IPS-20b (cell line): ENCODE data around the gene KCNAB1.

Source experiments
- H3K27ac ChIP-seq: one replicate; pipeline ENCODE4 v1.5.1; 2013; ENCODE audit warnings: low read length
- H3K27me3 ChIP-seq: 2 replicates; pipeline ENCODE4 v1.6.1; 2013; ENCODE audit warnings: mild to moderate bottlenecking, low read length, inconsistent platforms; ENCODE audit not compliant: insufficient read depth
- H3K36me3 ChIP-seq: 2 replicates; pipeline ENCODE4 v1.6.1; 2013; ENCODE audit warnings: low read depth, mild to moderate bottlenecking, inconsistent platforms, low read length, moderate library complexity; ENCODE audit not compliant: insufficient read depth
- H3K4me1 ChIP-seq: 2 replicates; pipeline ENCODE4 v1.6.1; 2013; ENCODE audit warnings: mild to moderate bottlenecking, control low read depth, inconsistent platforms, low read length, moderate library complexity; ENCODE audit not compliant: insufficient read depth
- H3K4me3 ChIP-seq: 2 replicates; pipeline ENCODE4 v1.5.1; 2013; ENCODE audit warnings: mild to moderate bottlenecking, low read length, inconsistent platforms
- H3K9ac ChIP-seq: 2 replicates; pipeline ENCODE4 v1.6.1; 2013; ENCODE audit warnings: low read depth, mild to moderate bottlenecking, inconsistent platforms, low read length, moderate library complexity
- H3K9me3 ChIP-seq: 2 replicates; pipeline ENCODE4 v1.6.1; 2013; ENCODE audit warnings: mild to moderate bottlenecking, low read depth, low read length, inconsistent platforms; ENCODE audit not compliant: insufficient read depth

KCNAB1 gene

DNA sequence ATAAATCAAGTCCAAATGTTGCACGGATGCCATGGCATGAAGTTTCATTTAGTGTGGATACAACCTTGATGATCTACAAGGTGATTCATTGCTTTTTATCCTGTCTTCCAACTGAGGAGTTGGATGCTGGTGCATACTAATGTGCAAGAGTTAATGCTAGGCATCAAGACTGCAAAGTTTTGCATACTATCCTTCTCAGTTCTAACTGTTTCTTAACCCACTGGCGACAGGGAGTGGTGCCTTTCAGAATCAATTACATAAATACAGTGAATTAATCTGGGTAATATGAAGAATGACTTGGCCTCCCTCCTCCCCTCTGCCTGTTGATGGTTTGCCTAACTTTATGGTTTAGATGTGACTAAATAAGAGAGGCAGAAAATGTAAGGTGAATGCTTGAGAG is 43.5 kb downstream of the KCNAB1 start:
- Histone ChIP-seq H3K36me3 (no peaks in the 10 kb centered on the region), H3K9ac (no peak overlapping the region), H3K9me3 (no peaks in the 10 kb centered on the region), H3K4me1 (peaks cover 3% of the 10 kb centered on the region; the same call in 1 of the 2 replicates), H3K27me3 (no peaks in the 10 kb centered on the region), H3K4me3 (no peak overlapping the region), H3K27ac (no peak overlapping the region)

DNA sequence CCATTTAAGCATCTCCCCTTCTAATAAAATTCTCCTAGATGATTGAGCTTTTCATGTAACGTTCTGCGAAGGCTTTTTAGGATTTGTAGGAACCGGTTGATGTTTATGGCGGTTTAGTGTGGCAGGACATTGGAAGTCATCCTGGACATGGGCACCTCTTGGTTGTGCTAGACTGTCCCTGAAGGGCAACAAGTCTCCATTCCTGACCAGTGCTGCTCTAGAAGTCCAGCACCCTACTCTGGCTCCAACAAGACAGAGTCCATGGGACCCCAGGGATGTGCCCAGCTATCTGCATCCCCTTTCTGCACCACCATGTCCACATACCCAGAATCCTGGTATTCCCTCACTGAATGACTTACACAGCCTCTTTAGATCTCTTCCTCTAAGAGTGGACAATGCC is 46.4 kb downstream of the KCNAB1 start:
- no peak overlapping the region for H3K9ac ChIP-seq
- no peak overlapping the region for H3K27ac ChIP-seq
- H3K27me3 ChIP-seq: no peaks in the 10 kb centered on the region
- H3K36me3 ChIP-seq: no peaks in the 10 kb centered on the region
- no peaks in the 10 kb centered on the region for H3K9me3 ChIP-seq
- H3K4me3 ChIP-seq: no peak overlapping the region
- H3K4me1 ChIP-seq: no peaks in the 10 kb centered on the region

DNA sequence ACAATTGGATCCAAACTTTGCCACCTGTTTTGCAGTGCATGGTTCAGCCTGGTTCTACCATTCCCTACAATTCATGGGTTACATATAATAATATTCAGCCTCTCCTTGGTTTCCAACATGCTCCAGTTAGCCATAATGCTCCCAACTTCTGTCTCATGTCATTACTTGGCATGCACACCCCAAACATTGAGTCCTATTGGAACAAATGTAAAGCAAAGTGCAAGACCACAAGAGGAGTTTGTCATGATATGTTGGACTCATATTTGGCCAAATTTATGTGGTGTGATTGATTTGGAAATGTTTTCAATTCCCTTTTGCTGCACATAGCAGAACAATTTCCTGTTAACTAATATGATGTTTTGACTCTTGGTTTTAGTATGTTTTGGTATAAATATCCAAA is 50.2 kb downstream of the KCNAB1 start:
- no peaks in the 10 kb centered on the region for H3K36me3 ChIP-seq
- no peaks in the 10 kb centered on the region for H3K4me1 ChIP-seq
- no peak overlapping the region for H3K4me3 ChIP-seq
- no peaks in the 10 kb centered on the region for H3K27me3 ChIP-seq
- H3K9ac ChIP-seq: no peak overlapping the region
- H3K9me3 ChIP-seq: no peaks in the 10 kb centered on the region
- H3K27ac ChIP-seq: no peak overlapping the region

DNA sequence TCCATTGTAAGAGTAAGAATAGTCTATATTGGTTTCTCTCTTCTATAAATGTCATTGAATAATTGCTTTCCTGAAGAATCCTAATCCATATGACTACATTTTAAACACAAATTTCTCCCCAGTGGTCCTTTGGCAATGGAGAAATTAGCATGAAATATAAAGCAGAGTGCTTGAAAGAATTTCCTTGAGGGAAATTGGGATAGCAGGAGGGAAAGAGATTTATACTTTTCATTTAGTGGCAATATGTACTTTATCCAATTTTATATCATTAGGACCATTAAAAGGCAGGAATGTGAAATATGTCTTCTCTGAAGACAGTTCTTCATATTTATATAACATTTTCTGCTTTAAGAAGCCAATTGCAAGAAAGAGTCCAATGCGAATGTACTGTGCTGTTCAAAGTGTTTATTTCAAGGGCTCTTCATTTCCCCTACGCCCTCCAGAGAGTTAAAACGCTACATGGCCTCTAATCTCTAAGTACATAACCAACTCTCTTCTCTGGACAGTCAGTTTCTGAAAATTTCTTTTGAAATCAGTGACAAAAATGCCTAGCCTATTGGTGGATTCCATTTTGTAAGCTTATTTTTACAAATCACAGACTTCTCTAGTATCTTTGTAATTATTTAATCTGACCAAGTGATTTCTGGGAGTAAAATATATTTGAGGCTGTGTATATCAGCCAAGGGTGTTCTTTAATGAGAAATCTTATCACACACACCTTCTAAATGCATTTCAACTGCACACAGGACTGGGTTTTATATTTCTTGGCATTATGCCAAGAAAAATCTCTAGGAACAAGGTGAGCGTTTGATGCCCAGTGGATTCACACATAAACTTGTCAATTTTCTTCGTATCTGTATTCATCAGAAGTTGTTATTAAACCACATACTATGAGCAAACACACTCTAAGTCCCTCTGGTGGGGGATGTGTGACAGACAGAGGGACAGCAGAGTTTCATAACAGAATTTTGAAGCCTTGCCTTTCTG is 51.2 kb downstream of the KCNAB1 start:
- Histone ChIP-seq H3K4me3 (no peak overlapping the region), H3K4me1 (no peaks in the 10 kb centered on the region), H3K27ac (no peak overlapping the region), H3K9ac (no peak overlapping the region), H3K36me3 (no peaks in the 10 kb centered on the region), H3K27me3 (no peaks in the 10 kb centered on the region), H3K9me3 (no peaks in the 10 kb centered on the region)

DNA sequence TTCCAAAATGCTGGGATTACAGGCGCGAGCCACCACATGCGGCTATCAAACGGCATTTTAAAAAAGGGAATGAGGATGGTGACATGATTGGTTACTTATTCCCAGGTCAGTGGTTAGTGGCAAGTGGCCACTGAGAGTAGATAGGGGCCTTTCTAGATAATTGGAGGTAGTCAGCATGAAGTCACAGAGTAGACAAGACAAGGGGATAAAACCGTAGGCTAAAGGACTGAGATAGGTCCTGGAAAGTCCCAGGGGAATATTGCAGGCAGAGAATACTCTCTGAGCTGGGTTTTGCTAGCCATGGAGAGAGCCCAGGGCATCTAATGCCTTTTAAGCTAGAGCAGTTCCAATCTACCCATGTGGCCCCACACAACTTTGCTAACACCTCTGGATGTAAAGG is 52.2 kb downstream of the KCNAB1 start:
- Histone ChIP-seq H3K4me3 (no peak overlapping the region), H3K9ac (no peak overlapping the region), H3K9me3 (no peaks in the 10 kb centered on the region), H3K4me1 (no peaks in the 10 kb centered on the region), H3K36me3 (no peaks in the 10 kb centered on the region), H3K27me3 (no peaks in the 10 kb centered on the region), H3K27ac (no peak overlapping the region)

DNA sequence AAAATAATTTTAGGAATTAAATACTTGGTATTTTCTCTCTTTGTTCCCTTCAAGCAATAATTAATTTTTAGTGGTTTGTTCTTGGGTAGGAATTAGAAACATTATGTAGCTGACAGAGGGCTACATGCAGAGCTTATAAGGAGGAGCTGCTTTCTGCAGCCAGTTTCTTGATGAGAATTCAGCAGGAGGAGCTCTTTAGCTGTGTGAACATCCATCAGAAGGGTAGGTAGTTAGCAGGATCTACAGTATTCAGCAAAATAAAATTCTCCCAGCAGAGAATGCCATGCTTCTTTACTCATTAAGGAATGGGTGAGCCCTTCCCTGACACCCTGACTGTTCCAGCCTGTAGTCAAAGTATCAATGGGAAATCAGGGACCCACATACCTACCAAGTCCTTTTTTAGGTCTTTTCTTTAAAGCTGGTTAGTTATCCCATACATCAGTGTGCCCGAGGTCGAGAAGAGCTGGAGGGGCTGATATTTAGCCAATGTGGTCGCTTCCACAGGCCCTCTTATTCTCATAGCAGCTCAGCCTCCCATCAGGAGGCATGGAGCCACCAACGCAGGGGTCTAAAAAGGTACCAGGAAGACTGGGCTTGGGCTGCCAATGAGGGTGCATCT is 54.0 kb downstream of the KCNAB1 start:
- Histone ChIP-seq H3K9me3 (no peaks in the 10 kb centered on the region), H3K4me3 (no peak overlapping the region), H3K9ac (no peak overlapping the region), H3K27me3 (no peaks in the 10 kb centered on the region), H3K27ac (no peak overlapping the region), H3K36me3 (no peaks in the 10 kb centered on the region), H3K4me1 (no peaks in the 10 kb centered on the region)

DNA sequence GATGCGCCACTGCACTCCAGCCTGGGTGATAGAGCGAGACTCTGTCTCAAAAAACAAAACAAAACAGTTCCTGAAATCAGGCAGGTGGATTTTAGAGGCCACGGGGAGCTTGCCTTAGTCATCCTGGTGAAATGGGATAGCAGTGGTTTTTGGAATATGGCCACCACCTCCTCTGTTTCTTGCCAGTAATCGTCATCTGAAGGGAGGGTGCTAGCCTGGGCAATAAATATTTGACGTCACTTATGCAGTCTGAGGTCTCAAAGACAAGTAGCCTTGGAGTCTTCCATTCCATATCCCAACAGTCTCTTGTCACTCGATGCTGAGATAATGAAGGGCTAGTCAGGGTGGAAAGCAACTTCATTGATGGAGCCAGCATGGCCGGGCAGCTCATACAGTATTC is 55.2 kb downstream of the KCNAB1 start:
- no peak overlapping the region for H3K27ac ChIP-seq
- no peaks in the 10 kb centered on the region for H3K9me3 ChIP-seq
- no peaks in the 10 kb centered on the region for H3K4me1 ChIP-seq
- no peaks in the 10 kb centered on the region for H3K27me3 ChIP-seq
- no peak overlapping the region for H3K9ac ChIP-seq
- no peak overlapping the region for H3K4me3 ChIP-seq
- H3K36me3 ChIP-seq: no peaks in the 10 kb centered on the region

DNA sequence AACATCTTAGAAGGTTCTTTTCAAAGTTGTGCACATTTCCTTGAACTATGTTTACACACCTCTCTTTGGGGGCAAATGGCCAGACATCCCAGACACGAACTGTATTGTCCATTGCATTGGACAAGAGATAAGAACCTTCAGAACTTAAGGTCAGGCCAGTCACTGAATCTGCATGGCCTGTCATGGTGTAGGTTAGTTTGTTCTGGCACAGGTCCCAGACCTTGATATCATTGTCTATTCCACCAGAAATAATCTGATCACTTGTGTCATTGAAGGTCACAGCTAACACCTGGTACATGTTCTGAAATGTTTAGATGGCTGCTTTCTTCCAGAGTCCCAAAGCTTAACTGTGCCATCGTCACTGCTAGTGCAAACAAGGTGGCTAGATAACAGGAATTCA is 55.7 kb downstream of the KCNAB1 start:
- Histone ChIP-seq H3K27ac (no peak overlapping the region), H3K9me3 (no peaks in the 10 kb centered on the region), H3K27me3 (no peaks in the 10 kb centered on the region), H3K9ac (no peak overlapping the region), H3K4me3 (no peak overlapping the region), H3K36me3 (no peaks in the 10 kb centered on the region), H3K4me1 (no peaks in the 10 kb centered on the region)

DNA sequence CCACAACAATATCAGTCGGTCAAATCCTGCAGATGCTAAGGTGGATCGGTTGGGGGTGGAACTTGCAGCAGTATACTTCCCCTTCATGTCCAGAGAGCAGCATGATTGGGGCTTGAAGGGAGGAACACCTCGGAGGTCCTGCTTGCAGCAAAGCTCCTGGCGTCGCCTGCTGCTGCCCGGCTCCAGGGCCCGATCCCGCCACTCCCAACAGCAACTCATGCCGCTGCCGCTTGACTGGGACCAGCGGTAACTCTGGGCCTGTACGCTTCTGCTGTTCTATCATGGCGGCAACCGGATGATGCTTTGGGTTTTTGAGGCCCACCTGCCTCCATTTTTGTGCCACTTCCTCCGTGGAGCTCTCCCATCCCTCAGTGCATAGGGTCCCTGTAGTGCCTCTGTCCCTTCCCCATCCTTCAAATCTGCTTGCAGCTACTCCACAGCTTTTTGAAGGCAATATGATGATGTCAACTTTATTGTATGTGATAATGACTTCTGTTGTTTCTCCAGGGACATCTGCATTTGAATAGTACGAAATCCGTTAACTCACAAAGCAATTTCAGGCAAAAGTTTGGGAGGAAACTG is 56.3 kb downstream of the KCNAB1 start:
- Histone ChIP-seq H3K36me3 (no peaks in the 10 kb centered on the region), H3K9ac (no peak overlapping the region), H3K27ac (no peak overlapping the region), H3K9me3 (no peaks in the 10 kb centered on the region), H3K4me1 (no peaks in the 10 kb centered on the region), H3K4me3 (no peak overlapping the region), H3K27me3 (no peaks in the 10 kb centered on the region)

DNA sequence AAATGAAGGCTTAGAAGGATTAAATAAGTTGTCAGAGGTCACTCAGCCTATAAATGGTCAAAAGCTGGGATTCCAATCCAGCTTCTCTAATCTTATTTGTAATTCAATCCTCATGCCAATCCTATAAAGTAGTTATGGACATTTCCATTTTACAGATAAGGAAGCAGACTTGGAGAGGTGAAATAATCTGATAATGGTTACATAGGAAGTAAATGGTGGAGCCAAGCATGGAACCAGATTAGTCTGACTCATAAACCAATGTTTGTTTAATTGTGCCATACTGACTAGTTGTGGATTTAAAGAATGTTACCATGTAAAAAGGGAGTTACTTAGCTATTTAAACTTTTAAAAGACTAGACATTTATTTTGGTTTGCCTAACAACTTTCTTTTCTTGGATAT is 59.7 kb downstream of the KCNAB1 start:
- H3K36me3 ChIP-seq: no peaks in the 10 kb centered on the region
- H3K27me3 ChIP-seq: no peaks in the 10 kb centered on the region
- H3K4me3 ChIP-seq: no peak overlapping the region
- H3K9me3 ChIP-seq: no peaks in the 10 kb centered on the region
- no peaks in the 10 kb centered on the region for H3K4me1 ChIP-seq
- no peak overlapping the region for H3K27ac ChIP-seq
- no peak overlapping the region for H3K9ac ChIP-seq

DNA sequence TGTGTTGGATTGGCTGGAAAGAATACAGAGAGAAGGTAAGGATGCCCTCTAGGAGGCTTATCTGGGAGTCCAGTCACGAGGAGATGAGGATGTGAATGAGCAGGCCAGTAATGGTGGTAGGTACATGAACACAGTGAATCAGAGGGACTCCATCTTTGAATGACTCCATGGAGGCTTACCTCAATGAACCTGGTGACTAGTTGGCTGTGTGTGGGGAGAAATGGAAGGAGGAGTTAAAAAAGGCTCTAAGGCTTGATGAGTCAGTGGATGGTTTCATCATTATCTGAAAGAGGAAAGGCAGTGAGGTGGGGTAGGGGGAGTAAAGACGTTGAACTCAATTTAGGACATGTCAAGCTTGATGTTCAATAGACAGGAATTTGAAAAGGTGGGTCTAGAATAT is 61.1 kb downstream of the KCNAB1 start:
- Histone ChIP-seq H3K9ac (no peak overlapping the region), H3K9me3 (no peaks in the 10 kb centered on the region), H3K36me3 (no peaks in the 10 kb centered on the region), H3K27me3 (no peaks in the 10 kb centered on the region), H3K4me1 (no peaks in the 10 kb centered on the region), H3K4me3 (no peak overlapping the region), H3K27ac (no peak overlapping the region)

DNA sequence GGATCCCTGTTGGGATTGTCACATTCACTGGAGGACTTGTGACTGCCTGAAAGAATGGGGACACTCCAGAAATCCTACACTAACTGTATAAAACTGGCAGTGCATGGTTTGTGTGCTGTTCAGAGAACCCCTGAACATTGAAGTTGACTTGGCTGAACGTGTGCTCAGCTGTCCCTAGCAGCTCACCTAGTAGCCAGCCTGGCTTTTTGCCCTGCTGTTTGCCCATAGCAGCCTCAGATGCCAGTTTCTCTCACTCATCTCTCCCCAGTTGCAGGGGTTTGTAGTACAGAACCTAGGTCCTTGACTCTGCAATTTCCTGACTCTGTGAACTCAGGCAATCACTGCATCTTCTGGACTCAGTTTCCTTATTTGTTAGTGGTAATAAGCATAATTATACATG is 63.0 kb downstream of the KCNAB1 start:
- Histone ChIP-seq H3K4me3 (no peak overlapping the region), H3K9ac (no peak overlapping the region), H3K27me3 (no peaks in the 10 kb centered on the region), H3K36me3 (no peaks in the 10 kb centered on the region), H3K4me1 (no peaks in the 10 kb centered on the region), H3K27ac (no peak overlapping the region), H3K9me3 (no peaks in the 10 kb centered on the region)
